Measurements from ENCODE around the gene TMEM185B. TPM values are rescaled to one million over a fixed set of nuclear protein-coding genes. Genes with fewer than 3 reads are reported as not detected.

TMEM185B gene
- total and polyA plus RNA-seq, 2 of the 4 experiments (the other 2 are of a cell fraction), result 17.7 to 26.1 TPM

DNA sequence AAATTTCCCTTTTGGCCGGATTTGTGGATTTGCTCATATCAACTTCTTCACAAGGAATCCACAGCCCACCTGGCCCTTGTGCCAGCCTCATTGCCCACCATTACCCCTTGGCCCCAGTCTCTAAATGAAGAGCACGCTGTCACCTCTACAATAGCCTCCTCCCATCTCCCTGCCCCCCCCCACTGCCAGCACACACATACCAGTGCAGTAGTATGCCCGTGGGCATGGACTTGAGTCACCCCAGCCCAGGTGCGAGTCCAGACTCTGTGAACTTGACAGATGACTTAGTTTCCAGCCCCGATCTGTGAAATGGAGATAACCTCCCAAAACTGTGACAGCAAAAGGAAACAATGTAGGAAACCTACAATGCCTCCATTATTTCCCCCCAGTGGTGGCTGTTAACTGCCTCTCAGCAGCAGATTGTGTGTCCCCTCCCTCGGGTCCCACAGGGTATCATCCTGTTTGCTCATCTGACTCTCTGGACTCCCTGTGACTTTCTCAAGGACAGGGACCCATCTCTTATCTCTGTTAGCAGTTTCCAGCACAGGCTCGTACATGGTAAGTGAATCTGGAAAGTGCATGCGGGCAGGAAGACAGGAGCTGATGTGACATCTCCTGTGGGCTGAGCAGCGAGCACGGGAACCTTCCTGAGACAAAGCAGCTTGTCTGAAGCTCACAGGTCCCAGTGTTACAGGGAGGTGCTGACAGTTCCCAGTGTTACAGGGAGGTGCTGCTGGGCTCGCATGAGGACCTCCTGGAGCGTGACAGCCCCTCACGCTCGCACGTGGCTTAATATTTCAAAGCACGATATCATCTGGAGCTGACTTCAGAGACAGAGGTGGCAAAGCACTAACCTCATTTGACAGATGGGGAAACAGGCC is 4.2 kb upstream of the TMEM185B start:
- H3K4me1 ChIP-seq (ENCODE audit: control insufficient read depth, insufficient read depth, low read length), result peaks cover 9% of the 10 kb centered on the region
- no peak overlapping the region for H2BK15ac ChIP-seq (ENCODE audit: low read depth, low read length)
- no peak overlapping the region for H3K56ac ChIP-seq (ENCODE audit: extremely low read depth, insufficient read depth, low read length)
- H4K20me1 ChIP-seq (ENCODE audit: insufficient read depth, low read length), result no peaks in the 10 kb centered on the region; the same call in 1 of the 2 replicates
- no peak overlapping the region for H2AK9ac ChIP-seq (replicated peaks; ENCODE audit: low read depth, low read length, poor library complexity)
- in situ Hi-C loops (cut with MboI; ENCODE audit: low sequenced_read_pairs) (loop anchor here (25.0 kb wide), 1 partner anchor 990 kb away; no protein-coding TSS in a partner anchor), dilution Hi-C loops (cut with HindIII; ENCODE audit: low sequenced_read_pairs, unreplicated experiment) (no loop called here), intact Hi-C loops (cut with micrococcal nuclease) (no loop called here)
- no peak overlapping the region for H2AK5ac ChIP-seq (ENCODE audit: low read depth, low read length)
- CTCF ChIA-PET, result interaction anchor here (0.6 kb wide), 1 partner anchor 363 kb away, joined by 4 read pairs; no protein-coding TSS in a partner anchor
- H3K4me3 ChIP-seq (ENCODE audit: insufficient read depth, low read depth, low read length), result no peak overlapping the region
- peaks cover 5% of the 10 kb centered on the region for H3K9me3 ChIP-seq (ENCODE audit: control insufficient read depth, insufficient read depth, low read length)
- H2BK120ac ChIP-seq (ENCODE audit: low read depth, low read length), result no peak overlapping the region
- H4K5ac ChIP-seq (ENCODE audit: low read depth, low read length), result no peak overlapping the region
- POLR2A ChIA-PET (ENCODE audit: unreplicated experiment), result no interaction called here
- H4K91ac ChIP-seq (ENCODE audit: insufficient read depth, low read depth, low read length), result no peak overlapping the region
- H2BK5ac ChIP-seq (ENCODE audit: low read depth, low read length, poor library complexity, severe bottlenecking), result no peak overlapping the region
- DNase-seq (no peak), ATAC-seq (ENCODE audit: low read depth) (no peak)
- H3K27me3 ChIP-seq (ENCODE audit: control insufficient read depth, insufficient read depth, low read length), result peaks cover 4% of the 10 kb centered on the region; the same call in 1 of the 2 replicates
- no peak overlapping the region for H4K8ac ChIP-seq (ENCODE audit: low read depth in 2 of 2, low read length in 2 of 2)
- WGBS, 2 experiments (ENCODE audit: extremely low coverage in 2 of 2, insufficient read length in 1 of 2), result 58% methylated on average over 8 of the region's 16 CpGs; no CpG with 5 or more reads in 1 of the 2 experiments
- H2BK20ac ChIP-seq (ENCODE audit: low read depth, low read length), result no peak overlapping the region
- H3K23ac ChIP-seq (ENCODE audit: low read depth, low read length), result no peak overlapping the region; the same call in 1 of the 2 replicates
- peaks cover 2% of the 10 kb centered on the region; the same call in 1 of the 2 replicates for H3K36me3 ChIP-seq (ENCODE audit: control insufficient read depth, insufficient read depth, low read length)
- H3K18ac ChIP-seq (ENCODE audit: low read depth, low read length), result no peak overlapping the region
- BruUV-seq (replicated peaks), result no TSS peak
- TF ChIP-seq NFE2L2 (IDR thresholded peaks at IDR 0.05; ENCODE audit: low read depth, low read length) (no peak), MXI1 (IDR thresholded peaks at IDR 0.05; ENCODE audit: borderline replicate concordance, low read depth, low read length) (no peak), MAFK (IDR thresholded peaks at IDR 0.05; ENCODE audit: low read depth, low read length) (no peak), CEBPB (IDR thresholded peaks at IDR 0.05; ENCODE audit: low read depth, low read length) (no peak), BHLHE40 (IDR thresholded peaks at IDR 0.05; ENCODE audit: low read depth, low read length) (no peak)
- TF ChIP-seq, protein P1, sequence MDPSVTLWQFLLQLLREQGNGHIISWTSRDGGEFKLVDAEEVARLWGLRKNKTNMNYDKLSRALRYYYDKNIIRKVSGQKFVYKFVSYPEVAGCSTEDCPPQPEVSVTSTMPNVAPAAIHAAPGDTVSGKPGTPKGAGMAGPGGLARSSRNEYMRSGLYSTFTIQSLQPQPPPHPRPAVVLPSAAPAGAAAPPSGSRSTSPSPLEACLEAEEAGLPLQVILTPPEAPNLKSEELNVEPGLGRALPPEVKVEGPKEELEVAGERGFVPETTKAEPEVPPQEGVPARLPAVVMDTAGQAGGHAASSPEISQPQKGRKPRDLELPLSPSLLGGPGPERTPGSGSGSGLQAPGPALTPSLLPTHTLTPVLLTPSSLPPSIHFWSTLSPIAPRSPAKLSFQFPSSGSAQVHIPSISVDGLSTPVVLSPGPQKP (IDR thresholded peaks at IDR 0.05; ENCODE audit: borderline replicate concordance, low read depth, low read length), result no peak
- TF ChIP-seq, protein P2, sequence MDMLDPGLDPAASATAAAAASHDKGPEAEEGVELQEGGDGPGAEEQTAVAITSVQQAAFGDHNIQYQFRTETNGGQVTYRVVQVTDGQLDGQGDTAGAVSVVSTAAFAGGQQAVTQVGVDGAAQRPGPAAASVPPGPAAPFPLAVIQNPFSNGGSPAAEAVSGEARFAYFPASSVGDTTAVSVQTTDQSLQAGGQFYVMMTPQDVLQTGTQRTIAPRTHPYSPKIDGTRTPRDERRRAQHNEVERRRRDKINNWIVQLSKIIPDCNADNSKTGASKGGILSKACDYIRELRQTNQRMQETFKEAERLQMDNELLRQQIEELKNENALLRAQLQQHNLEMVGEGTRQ (IDR thresholded peaks at IDR 0.05; ENCODE audit: low read depth, low read length), result no peak
- no peak overlapping the region for H3K4me2 ChIP-seq (ENCODE audit: low read depth, low read length)
- H2AFZ ChIP-seq (replicated peaks; ENCODE audit: low read length, poor library complexity), result no peak overlapping the region
- peaks cover 4 to 11% of the 10 kb centered on the region in 2 experiments for H3K79me1 ChIP-seq (ENCODE audit: low read depth in 1 of 2, low read length in 2 of 2)
- no peak overlapping the region for H3K27ac ChIP-seq (ENCODE audit: insufficient read depth, low read length)
- no peak overlapping the region for H3K4ac ChIP-seq (ENCODE audit: low read depth, low read length)
- no peak overlapping the region for H3K9ac ChIP-seq (ENCODE audit: low read depth, low read length)
- no peak overlapping the region for H3K14ac ChIP-seq (replicated peaks; ENCODE audit: low read depth, low read length)
- peaks cover 4% of the 10 kb centered on the region; the same call in 1 of the 2 replicates for H3K9me1 ChIP-seq (ENCODE audit: insufficient read depth, low read length)

Data from IMR-90 (cell line).